CD4-positive, alpha-beta T cell treated with Interleukin-6 for 4 hours (primary cell): ENCODE measurements around the gene GLO1.

Experiments used
- DNase-seq: peaks from one replicate; pipeline ENCODE4 v3.0.0-alpha.2; 2020; ENCODE audit warnings: mixed read lengths

Gene GLO1

DNA sequence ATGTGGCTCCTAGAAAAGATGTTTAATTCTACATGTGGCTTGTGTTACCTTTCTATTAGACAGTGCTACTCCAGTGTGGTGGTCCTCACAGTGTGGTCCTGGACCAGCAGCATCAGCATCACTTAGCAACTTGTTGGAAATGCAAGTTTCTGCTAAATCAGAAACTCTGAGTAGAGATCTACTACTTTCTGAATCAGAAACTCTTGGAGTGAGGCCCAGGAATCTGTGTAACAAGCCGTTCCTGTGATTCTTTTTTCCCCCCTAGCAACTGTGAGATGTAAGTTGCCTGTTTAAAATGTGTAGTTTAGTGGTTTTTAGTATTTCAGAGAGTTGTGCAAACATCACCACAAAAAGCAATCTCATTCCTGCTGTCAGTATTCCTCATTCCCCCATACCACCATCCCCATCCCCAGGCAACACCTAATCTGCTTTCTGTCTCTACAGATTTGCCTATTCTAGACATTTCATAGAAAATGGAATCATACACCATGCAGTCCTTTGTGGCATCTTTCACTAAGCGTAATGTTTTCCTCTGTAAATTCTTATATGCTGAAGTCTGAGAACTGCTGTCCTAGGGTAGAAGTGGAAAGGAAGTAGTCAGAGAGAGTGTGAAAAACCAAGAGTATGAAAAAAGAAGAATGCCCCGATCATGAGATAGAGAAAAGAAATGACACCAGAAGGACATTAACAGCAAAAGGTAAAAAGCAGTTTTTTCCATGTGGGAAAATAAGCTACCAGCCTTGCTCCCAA is 44.4 kb downstream of the GLO1 start:
- DNase-seq: no peak

DNA sequence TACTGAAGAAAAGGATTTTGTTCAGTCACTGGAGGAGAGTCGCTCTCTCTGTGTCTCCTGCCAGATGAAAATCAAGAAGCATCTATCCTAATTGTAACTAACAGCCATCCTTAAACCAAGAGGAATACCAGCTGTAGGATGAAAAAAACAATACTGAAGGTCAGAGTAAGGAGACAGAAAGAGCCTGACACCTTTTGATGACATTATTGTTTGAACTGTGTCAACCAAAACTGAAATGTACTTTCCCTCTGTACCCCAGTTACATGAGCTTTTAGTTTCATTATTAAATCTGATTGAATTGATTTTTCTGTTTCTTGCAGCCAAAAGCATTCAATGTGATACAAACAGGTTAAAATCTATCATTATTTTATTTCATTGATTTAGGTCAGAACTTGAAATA is 46.0 kb downstream of the GLO1 start:
- no peak for DNase-seq

DNA sequence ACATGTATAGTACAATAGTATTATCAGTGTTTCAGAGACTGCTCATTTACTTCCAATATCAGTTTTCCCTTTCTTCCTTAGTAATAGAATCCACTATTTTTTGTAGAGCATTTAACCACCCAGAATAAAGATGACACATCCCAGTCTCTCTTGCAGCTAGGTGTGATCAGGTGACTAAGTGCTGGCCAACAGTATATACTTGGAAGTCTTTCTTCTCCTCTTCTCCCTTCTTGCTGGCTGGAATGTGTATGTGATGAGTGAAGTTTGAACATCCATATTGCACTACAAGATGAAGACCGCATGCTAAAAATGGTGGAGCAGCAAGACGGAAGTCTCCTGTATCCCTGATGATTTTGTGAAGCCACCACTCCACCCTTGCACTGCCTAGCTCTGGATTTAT is 48.7 kb downstream of the GLO1 start:
- DNase-seq: no peak

GRCh38 chr6:38651121-38651784 is 51.7 kb downstream of the GLO1 start:
- no peak for DNase-seq

DNA sequence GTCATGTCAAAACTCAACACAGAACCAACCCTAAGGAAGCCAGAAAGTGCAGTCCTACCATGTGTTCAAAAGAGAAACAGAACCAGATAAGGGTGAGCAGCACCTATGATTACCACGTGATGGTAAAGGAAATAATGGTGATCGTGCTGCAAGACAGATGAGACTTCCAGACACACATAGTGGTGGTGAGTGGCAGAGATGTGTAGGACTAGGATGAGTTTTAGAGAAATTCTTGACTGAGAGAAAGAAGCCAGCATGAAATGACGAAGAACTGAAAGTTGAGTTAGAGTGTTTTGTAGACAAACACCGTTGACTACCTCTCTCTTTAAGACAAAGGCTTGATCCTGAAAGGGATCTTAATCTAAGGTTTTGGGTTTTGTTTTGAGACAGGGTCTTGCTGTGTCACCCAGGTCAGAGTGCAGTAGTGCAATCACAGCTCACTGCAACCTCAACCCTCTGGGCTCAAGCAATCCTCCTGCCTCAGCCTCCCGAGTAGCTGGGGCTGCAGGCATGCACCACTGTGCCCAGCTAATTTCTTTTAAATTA is 52.7 kb downstream of the GLO1 start:
- DNase-seq: no peak

- no peak for DNase-seq
These were observed 53.2 kb downstream of the GLO1 start for GRCh38 chr6:38649744-38650143.

GRCh38 chr6:38648629-38649028 is 54.3 kb downstream of the GLO1 start:
- no peak for DNase-seq

- no peak for DNase-seq
These were observed 56.6 kb downstream of the GLO1 start for GRCh38 chr6:38646166-38646878.

GRCh38 chr6:38644951-38645350 is 58.0 kb downstream of the GLO1 start:
- no peak for DNase-seq

GRCh38 chr6:38640216-38640909 is 62.6 kb downstream of the GLO1 start:
- DNase-seq: no peak

- DNase-seq: peak; percentile 85
These were observed 63.3 kb downstream of the GLO1 start, which contains the start of gene BTBD9 for GRCh38 chr6:38639498-38640215. TSS of gene BTBD9 (minus strand) at chr6:38639929.

- peak; percentile 68 for DNase-seq
These were observed 63.9 kb downstream of the GLO1 start for GRCh38 chr6:38638941-38639497.

DNA sequence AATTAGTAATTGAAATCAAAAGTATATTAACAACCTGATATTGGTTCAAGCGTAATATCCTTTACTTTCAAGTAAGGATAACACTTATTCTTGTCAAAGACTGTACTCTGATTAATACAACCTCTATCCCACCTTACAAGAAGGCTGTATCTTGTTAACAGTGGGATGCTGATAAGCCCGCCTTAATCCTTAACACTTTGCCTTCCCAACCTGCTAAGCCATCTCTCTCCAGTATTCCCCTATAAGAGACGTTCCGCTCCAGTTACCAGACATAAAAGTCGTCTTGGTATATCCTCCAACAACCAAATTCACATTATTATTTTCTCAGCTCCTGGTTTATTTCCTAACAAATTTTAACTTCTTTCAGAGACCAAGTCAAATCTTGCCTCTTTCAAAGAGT is 65.2 kb downstream of the GLO1 start:
- no peak for DNase-seq

DNA sequence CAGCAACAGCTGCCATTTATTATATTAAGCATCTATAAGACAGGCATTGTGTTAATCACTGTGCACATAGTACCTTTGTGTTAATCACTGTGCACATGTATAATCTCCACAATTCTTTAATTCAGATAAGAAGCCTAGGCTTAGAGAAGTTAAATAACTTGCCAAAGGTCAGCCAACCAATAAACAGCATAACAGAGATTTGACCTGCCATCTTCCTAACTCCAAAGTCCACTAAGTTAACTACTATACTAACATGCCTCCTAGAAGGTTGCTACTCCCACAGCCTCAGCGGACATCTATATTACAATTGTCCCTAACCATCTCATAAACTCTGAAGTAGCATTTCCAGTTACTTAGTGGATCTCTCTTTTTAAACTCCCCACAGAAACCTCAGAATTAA is 66.9 kb downstream of the GLO1 start:
- DNase-seq: no peak

- no peak for DNase-seq
These were observed 68.4 kb downstream of the GLO1 start for GRCh38 chr6:38634518-38634917.

DNA sequence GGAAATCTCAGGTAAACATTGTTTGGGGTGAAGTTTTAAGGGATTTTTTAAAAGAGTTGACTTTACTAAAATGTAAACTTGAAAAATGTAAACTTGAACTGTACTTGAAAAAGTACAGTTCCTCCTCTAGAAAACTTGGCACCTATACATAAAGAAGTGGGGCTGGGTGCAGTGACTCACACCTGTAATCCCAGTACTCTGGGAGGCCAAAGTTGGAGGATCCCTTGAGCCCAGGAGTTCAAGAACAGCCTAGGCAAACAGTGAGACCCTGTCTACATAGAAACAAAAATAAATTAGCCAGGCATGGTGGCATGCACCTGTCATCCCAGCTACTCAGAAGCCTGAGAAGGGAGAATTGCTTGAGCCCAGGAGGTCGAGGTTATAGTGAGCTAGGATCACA is 70.5 kb downstream of the GLO1 start:
- DNase-seq: no peak

GRCh38 chr6:38631186-38631783 is 71.7 kb downstream of the GLO1 start:
- no peak for DNase-seq
